Heart right ventricle (tissue), 16 donors: ENCODE measurements around the gene PTPN22. TPM values are rescaled to one million over a fixed set of nuclear protein-coding genes. Genes with fewer than 3 reads are reported as not detected.

ENCODE experiments used
- ATAC-seq, 8 donors: fragments of 200-7000 bp; cut with Tn5 transposase; one replicate each; pipeline ENCODE4 v1.9.1; 2020; ENCODE audit warnings: mild to moderate bottlenecking in 8 of 8, moderate library complexity in 8 of 8, moderate number of reproducible peaks in 1 of 8
- DNase-seq, 2 donors: peaks; one replicate each; pipeline ENCODE4 v3.0.0-alpha.2; 2020
- H3K27ac ChIP-seq, 10 donors: fragments of 200-600 bp; sonication (generic) in 2 of 10; one replicate each; pipeline versions ENCODE4 v1.5.0 to v1.8.0; 2020 to 2022; ENCODE audit warnings: mild to moderate bottlenecking in 3 of 10
- H3K27me3 ChIP-seq, 7 donors: fragments of 200-600 bp; one replicate each; pipeline ENCODE4 v1.8.0; 2021 to 2022; ENCODE audit warnings: mild to moderate bottlenecking in 2 of 7
- H3K36me3 ChIP-seq, 9 donors: fragments of 200-600 bp; sonication (generic) in 1 of 9; one replicate each; pipeline versions ENCODE4 v1.5.0 to v1.8.0; 2020 to 2022; ENCODE audit warnings: mild to moderate bottlenecking in 2 of 9
- H3K4me1 ChIP-seq, 9 donors: fragments of 200-600 bp; sonication (generic) in 1 of 9; one replicate each; pipeline versions ENCODE4 v1.5.0 to v1.8.0; 2020 to 2022; ENCODE audit warnings: mild to moderate bottlenecking in 4 of 9
- H3K4me3 ChIP-seq, 10 donors: fragments of 200-600 bp; sonication (generic) in 2 of 10; one replicate each; pipeline versions ENCODE4 v1.5.0 to v1.8.0; 2020 to 2022; ENCODE audit warnings: mild to moderate bottlenecking in 7 of 10, moderate library complexity in 2 of 10
- H3K9me3 ChIP-seq, 11 donors: fragments of 200-600 bp in 10 of 11; sonication (generic) in 2 of 11; one replicate each; pipeline versions ENCODE4 v1.5.0 to v1.8.0; 2013 to 2022; ENCODE audit warnings: mild to moderate bottlenecking in 2 of 11, control low read depth in 1 of 11, moderate library complexity in 1 of 11
- CTCF ChIP-seq, 9 donors: fragments of 200-600 bp; sonication (generic) in 2 of 9; IDR thresholded peaks; one replicate each; pipeline versions ENCODE4 v1.5.0 to v1.8.0; 2021 to 2022; ENCODE audit warnings: antibody characterized with exemption in 9 of 9, mild to moderate bottlenecking in 5 of 9, moderate library complexity in 1 of 9
- WGBS, 2 donors: extraction: QIAGEN DNeasy Blood & Tissue Kit; methylation state at CpG; one replicate each; pipeline ENCODE4 v1.1.7; 2013; ENCODE audit warnings: inconsistent platforms in 1 of 2; 5-methylcytosine and 5-hydroxymethylcytosine counted together
- intact Hi-C, 10 donors: fragments of 100-400 bp; cut with DNase I; formaldehyde crosslinking; loops; one replicate each; pipeline versions ENCODE4 v1.11.1 to v1.14.2; 2022
- polyA plus RNA-seq, 2 donors: library from polyadenylated mRNA; stranded (reverse); fragments of 200-250 nt; gene quantifications; one replicate each; pipeline ENCODE4 v1.2.3, GENCODE V29; 2013
- total RNA-seq, 10 donors: library from RNA; stranded (reverse); fragmentation: NEBNext Ultra II Directional in 3 of 10; extraction: Animal tissue kit (Norgen Biotek cat#: 25700) in 3 of 10; gene quantifications; one replicate each; pipeline versions ENCODE4 v1.2.1 to v1.2.4, GENCODE V29; 2021 to 2023
- donor health status: Arrhythmogenic right ventricular cardiomyopathy.
- donor health status: ischemic (EF 13 %, LVEDD 7.1; RV severe dilation, severe dysfunction).
- donor health status: healthy with polysubstance abuse.
- donor health status: DM: no; HTN: yes; CAD: no.
- donor health status: DM: no; HTN: no; CAD: no.
- donor health status: ischemic (EF 25% LVEDD 6.9; RV normal size, moderate dysfunction).
- donor health status: ischemic (EF 25% LVEDD 5.7; RV mildly dilated, moderate dysfunction).
- donor health status: healthy.
- donor health status: DM: yes; HTN: yes; CAD: no.
- donor health status: Ischemic cardiomyopathy.
- donor health status: ischemic (EF 35%, LVEDD 5.7; RV mildly dilated, moderate dysfunction).
- donor health status: nonischemic (EF 11% LVEDD 7.7; RV severe dilation, severe dysfunction).
- donor health status: DM: yes; HTN: yes; CAD: no.
- donor health status: PGD.
- donor health status: ischemic (EF 29% LVEDD 5.4; RV normal size, mild dysfunction).
- donor health status: nonischemic (EF 23%, LVEDD 6.1; RV moderate dilation, normal function).

Gene PTPN22
- total and polyA plus RNA-seq, 12 donors: 0.13 to 3.3 (median 0.54) TPM

- intact Hi-C loops: loop anchor here in 5 of 10 donors (5.0 to 10.0 kb wide), 4 partner anchors 64 to 146 kb away; partner anchors contain the start of gene PHTF1 (in 3 of the 5)
- peaks cover 0 to 72% (median 28%) of the 10 kb centered on the region in 9 donors for H3K36me3 ChIP-seq
- no peak for ATAC-seq
- TF ChIP-seq CTCF (IDR thresholded peaks at IDR 0.05): no peak
- H3K27ac ChIP-seq: peak overlapping the region in 1 of 10 donors; percentile 13
- no peak for DNase-seq
- no peaks in the 10 kb centered on the region for H3K9me3 ChIP-seq
- no peak overlapping the region for H3K4me3 ChIP-seq
- no peaks in the 10 kb centered on the region for H3K27me3 ChIP-seq
- 82 to 87% methylated on average over 3 of the region's 3 CpGs for WGBS, 2 donors
- H3K4me1 ChIP-seq: peaks cover 0 to 53% (median 25%) of the 10 kb centered on the region in 9 donors
Observed at GRCh38 chr1:113901191-113901590, 29.7 kb upstream of the PTPN22 start.

- intact Hi-C loops: no loop called here
- no peak for TF ChIP-seq CTCF (IDR thresholded peaks at IDR 0.05)
- no peak overlapping the region for H3K4me3 ChIP-seq
- peaks cover 0 to 93% (median 34%) of the 10 kb centered on the region in 9 donors for H3K36me3 ChIP-seq
- DNase-seq (no peak), ATAC-seq (no peak)
- H3K27ac ChIP-seq: no peak overlapping the region
- H3K27me3 ChIP-seq: no peaks in the 10 kb centered on the region
- no peaks in the 10 kb centered on the region for H3K9me3 ChIP-seq
- H3K4me1 ChIP-seq: peaks cover 0 to 43% (median 12%) of the 10 kb centered on the region in 9 donors
Observed at GRCh38 chr1:113899111-113899510, 27.6 kb upstream of the PTPN22 start.

- H3K36me3 ChIP-seq: peaks cover 0 to 99% (median 34%) of the 10 kb centered on the region in 9 donors
- intact Hi-C loops: no loop called here
- DNase-seq: no peak
- no peak overlapping the region for H3K27ac ChIP-seq
- no peaks in the 10 kb centered on the region for H3K9me3 ChIP-seq
- no peak overlapping the region for H3K4me3 ChIP-seq
- H3K4me1 ChIP-seq: peaks cover 0 to 35% (median 4%) of the 10 kb centered on the region in 9 donors
- WGBS, 2 donors: 96 to 97% methylated on average over 1 of the region's 1 CpG
- TF ChIP-seq CTCF (IDR thresholded peaks at IDR 0.05): no peak
- ATAC-seq: no peak
- no peaks in the 10 kb centered on the region for H3K27me3 ChIP-seq
Observed at GRCh38 chr1:113898241-113898814, 26.8 kb upstream of the PTPN22 start.

- no peak for TF ChIP-seq CTCF (IDR thresholded peaks at IDR 0.05)
- ATAC-seq: no peak
- Histone ChIP-seq H3K4me3 (no peak overlapping the region), H3K27ac (no peak overlapping the region), H3K27me3 (no peaks in the 10 kb centered on the region), H3K9me3 (no peaks in the 10 kb centered on the region), H3K36me3 (peaks cover 0 to 76% (median 32%) of the 10 kb centered on the region in 9 donors), H3K4me1 (peaks cover 0 to 14% (median 4%) of the 10 kb centered on the region in 9 donors)
- intact Hi-C loops: no loop called here
- no peak for DNase-seq
- WGBS, 2 donors: 91 to 94% methylated on average over 8 of the region's 8 CpGs
Observed at GRCh38 chr1:113895961-113896360, 24.4 kb upstream of the PTPN22 start.
